ENCODE data around the gene ATP5MG.

The ATP5MG gene

GRCh38 chr11:118442908-118443589 lies 41.6 kb downstream of the ATP5MG start:
- no peak for DNase-seq

DNA sequence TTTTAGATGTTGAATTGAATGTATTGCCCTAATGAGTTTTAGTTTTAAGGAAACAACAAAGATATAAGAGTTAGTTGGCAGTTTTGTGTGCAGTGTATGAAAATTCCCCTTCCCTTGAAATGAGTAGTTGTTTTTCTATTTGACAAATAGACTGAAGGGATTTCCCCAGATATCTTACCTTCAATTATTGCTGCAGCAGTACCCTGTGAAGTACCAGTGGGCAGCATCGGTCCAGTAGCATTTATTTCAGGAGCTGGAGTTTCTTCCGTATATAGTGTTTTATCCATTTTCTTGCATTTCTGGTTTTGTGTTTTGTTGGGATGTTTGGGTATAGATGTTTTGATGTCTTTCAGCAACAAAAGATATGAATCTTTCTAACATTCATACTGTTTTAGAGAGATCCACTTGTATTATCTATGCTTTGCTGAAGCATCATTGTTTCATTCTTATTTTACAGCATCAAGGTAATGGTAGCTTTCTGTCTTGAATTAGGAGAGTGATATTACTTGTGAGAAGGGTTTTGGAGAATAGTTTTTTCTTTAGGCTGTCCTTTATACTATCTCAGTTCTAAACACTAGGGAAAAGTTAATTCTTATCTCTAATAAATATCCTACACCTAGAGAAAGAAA lies 42.3 kb downstream of the ATP5MG start:
- no peak for DNase-seq

- DNase-seq: no peak
Measured at GRCh38 chr11:118447423-118447822, 46.0 kb downstream of the ATP5MG start.

DNA sequence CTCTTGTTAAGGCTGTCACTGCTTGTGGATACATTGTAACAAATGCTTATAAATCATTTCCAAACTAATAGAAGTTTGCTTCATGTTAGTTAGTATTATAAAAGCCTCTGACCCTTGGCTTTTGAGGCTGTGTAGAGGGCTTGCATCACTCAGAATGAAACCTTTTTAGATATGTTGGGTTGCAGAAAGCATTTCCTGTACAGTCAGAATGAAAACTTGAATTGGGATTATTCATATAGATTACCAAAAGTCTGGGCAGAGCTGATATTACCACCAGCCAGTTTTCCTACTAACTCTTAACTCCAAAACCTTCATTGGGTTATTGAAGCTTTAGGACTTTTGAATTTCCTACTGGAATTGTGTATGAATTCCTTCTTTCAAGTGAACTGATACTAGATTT lies 46.9 kb downstream of the ATP5MG start:
- DNase-seq: no peak

DNA sequence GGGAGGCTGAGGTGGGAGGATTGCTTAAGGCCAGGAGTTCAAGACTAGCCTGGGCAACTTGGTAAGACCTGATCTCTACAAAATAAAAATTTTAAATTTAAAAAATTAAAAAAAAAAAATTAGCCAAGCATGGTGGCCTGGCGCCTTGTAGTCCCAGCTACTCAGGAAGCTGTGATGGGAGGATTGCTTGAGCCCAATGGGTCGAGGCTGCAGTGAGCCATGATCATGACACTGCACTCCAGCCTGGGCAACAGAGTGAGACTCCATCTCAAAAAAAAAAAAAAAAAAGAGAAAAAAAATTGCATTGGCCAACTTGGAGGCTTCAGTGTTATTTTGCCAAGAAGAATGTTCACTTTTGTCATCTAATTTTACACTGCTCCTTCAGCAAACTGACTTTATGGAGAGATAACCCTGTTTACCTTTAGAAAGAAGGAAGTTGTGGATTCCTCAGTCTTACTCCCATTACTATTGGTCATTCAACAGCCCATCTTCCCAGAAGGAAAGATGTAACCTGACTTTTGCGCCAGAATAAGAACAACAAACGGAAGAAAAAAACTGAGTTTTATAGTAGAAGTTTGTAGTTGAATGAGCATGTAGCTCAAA lies 48.0 kb downstream of the ATP5MG start:
- DNase-seq: no peak

DNA sequence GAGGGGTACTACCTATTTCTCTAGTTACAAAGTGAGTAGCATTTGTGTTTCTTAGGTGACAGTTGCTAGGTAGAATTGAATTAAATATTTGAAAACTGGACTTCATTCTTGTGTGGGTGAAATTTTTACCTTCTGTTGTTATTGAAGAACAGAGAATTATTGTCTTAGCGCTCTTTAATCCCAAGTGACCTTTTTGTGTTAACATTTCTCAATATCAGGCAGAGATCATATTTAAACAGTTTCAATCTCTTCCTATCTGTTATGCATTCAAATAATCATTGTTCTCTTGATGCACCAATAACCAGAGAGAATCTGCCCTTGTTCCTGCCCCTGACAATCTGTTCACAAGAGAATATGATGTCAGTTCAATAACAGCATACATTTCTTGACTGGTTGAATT lies 49.0 kb downstream of the ATP5MG start:
- no peak for DNase-seq

All from T1000 (cell line).